ENCODE results near the gene CLDN2.

The CLDN2 gene

DNA sequence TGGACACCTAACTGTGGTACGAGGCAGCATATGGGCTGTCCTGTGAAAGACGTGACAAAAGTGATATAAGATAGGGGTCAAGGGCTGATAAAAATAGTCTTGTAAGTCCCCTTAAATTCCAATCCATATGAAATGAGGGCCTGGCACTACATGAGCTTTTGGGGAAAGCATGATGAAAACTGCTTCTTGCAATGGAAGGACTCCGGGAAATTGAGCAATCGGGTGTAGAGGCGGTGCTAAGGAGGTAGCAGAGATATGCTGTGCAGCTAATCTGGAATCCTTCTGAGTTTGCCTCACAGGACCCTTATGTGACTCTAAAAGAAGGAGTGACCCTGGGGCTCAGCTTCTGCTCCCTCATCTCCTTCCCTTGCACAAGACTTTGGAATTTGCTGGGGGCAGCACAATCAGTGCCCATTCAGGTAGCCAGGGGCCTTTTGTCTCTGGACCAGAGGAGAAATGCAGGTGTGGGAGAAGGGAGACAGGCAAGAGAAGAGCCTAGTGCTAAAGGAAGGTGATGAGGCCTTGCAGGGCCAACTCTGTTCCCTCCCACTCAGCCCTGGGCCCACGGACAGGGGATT is 12.8 kb downstream of the CLDN2 start:
- Histone ChIP-seq H3K4me3 (no peak overlapping the region), H3K27ac (peak overlapping the region in 1 of 2 donors; percentile 6)
- TF ChIP-seq, protein P1, sequence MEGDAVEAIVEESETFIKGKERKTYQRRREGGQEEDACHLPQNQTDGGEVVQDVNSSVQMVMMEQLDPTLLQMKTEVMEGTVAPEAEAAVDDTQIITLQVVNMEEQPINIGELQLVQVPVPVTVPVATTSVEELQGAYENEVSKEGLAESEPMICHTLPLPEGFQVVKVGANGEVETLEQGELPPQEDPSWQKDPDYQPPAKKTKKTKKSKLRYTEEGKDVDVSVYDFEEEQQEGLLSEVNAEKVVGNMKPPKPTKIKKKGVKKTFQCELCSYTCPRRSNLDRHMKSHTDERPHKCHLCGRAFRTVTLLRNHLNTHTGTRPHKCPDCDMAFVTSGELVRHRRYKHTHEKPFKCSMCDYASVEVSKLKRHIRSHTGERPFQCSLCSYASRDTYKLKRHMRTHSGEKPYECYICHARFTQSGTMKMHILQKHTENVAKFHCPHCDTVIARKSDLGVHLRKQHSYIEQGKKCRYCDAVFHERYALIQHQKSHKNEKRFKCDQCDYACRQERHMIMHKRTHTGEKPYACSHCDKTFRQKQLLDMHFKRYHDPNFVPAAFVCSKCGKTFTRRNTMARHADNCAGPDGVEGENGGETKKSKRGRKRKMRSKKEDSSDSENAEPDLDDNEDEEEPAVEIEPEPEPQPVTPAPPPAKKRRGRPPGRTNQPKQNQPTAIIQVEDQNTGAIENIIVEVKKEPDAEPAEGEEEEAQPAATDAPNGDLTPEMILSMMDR (IDR thresholded peaks at IDR 0.05): no peak
- no peak for DNase-seq (ENCODE audit: low spot score)

- TF ChIP-seq, protein P1 (IDR thresholded peaks at IDR 0.05): no peak
- H3K27ac ChIP-seq: no peak overlapping the region
- no peak overlapping the region for H3K4me3 ChIP-seq
- no peak for DNase-seq (ENCODE audit: low spot score)
These were observed 13.3 kb downstream of the CLDN2 start for GRCh38 chrX:106933538-106933961.

- DNase-seq (ENCODE audit: low spot score): no peak
- Histone ChIP-seq H3K4me3 (no peak overlapping the region), H3K27ac (no peak overlapping the region)
- TF ChIP-seq, protein P1 (IDR thresholded peaks at IDR 0.05): no peak
These were observed 15.0 kb downstream of the CLDN2 start for GRCh38 chrX:106935175-106935574.

DNA sequence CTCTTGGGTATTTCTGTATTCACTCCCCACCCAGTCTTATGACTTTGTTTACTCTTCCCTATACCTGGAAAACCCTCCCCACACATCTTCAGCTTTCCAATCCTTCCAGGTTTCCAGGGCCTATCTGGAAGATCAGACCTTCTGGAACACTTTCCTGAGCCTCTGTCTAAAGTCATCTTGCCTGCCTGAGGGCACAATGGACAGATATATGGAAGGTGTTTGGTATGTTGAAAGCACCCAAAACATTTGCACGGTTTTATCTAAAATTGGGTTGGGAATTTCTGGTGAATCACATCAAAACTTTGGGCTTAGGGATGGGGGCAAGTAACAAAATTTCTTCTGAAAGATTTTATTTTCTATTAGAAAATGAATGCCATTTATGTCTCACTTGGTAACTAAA is 16.0 kb downstream of the CLDN2 start:
- no peak for DNase-seq (ENCODE audit: low spot score)
- TF ChIP-seq, protein P1 (IDR thresholded peaks at IDR 0.05): no peak
- H3K27ac ChIP-seq: no peak overlapping the region

GRCh38 chrX:106939566-106939965 is 19.4 kb downstream of the CLDN2 start:
- H3K27ac ChIP-seq: no peak overlapping the region
- TF ChIP-seq, protein P1 (IDR thresholded peaks at IDR 0.05): no peak
- DNase-seq (ENCODE audit: low spot score): no peak
- H3K4me3 ChIP-seq: no peak overlapping the region

More for the DNA sequence above, 16.0 kb downstream of the CLDN2 start:
- no peak overlapping the region for H3K4me3 ChIP-seq

GRCh38 chrX:106940068-106940467 is 19.9 kb downstream of the CLDN2 start:
- DNase-seq (ENCODE audit: low spot score): no peak
- Histone ChIP-seq H3K4me3 (no peak overlapping the region), H3K27ac (no peak overlapping the region)
- TF ChIP-seq, protein P1 (IDR thresholded peaks at IDR 0.05): no peak

DNA sequence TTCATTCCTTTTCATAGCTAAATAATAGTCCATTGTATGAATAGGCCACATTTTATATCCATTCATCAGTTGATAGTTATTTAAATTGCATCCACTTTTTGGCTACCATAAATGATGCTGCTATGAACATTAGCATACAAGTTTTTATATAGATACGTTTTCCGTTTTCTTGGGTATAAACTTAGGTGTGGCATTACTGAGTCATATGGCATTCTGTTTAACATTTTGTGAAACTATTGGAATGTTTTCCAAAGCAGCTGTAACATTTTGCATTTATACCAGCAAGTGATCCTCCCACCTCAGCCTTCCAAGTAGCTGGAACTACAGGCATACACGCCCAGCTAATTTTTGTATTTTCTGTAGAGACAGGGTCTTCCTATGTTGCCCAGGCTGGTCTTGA is 26.3 kb downstream of the CLDN2 start:
- H3K4me3 ChIP-seq: no peak overlapping the region
- TF ChIP-seq, protein P1 (IDR thresholded peaks at IDR 0.05): no peak
- DNase-seq (ENCODE audit: low spot score): no peak
- no peak overlapping the region for H3K27ac ChIP-seq
